HUES6 (cell line): Measurements from ENCODE around the gene TIAL1.

Experiments used
- H3K27ac ChIP-seq: 2 replicates; pipeline ENCODE4 v1.7.0; 2013; ENCODE audit warnings: low read depth, mild to moderate bottlenecking, low read length, inconsistent platforms
- H3K27me3 ChIP-seq: 2 replicates; pipeline ENCODE4 v1.6.1; 2013; ENCODE audit warnings: low read length; ENCODE audit not compliant: control insufficient read depth, insufficient read depth
- H3K36me3 ChIP-seq: 2 replicates; pipeline ENCODE4 v1.6.1; 2013; ENCODE audit warnings: low read length; ENCODE audit not compliant: control insufficient read depth, insufficient read depth
- H3K4me1 ChIP-seq: 2 replicates; pipeline ENCODE4 v1.6.1; 2013; ENCODE audit warnings: low read length; ENCODE audit not compliant: control insufficient read depth, insufficient read depth
- H3K4me3 ChIP-seq: 2 replicates; pipeline ENCODE4 v1.5.1; 2013; ENCODE audit warnings: low read depth, low read length
- H3K9ac ChIP-seq: one replicate; pipeline ENCODE4 v1.6.1; 2013; ENCODE audit warnings: mild to moderate bottlenecking, low read length
- H3K9me3 ChIP-seq: 2 replicates; pipeline ENCODE4 v1.6.1; 2013; ENCODE audit warnings: low read depth, low read length; ENCODE audit not compliant: control insufficient read depth, insufficient read depth

The TIAL1 gene

GRCh38 chr10:119611433-119611832 lies 14.7 kb upstream of the TIAL1 start:
- H3K36me3 ChIP-seq: no peaks in the 10 kb centered on the region
- no peak overlapping the region for H3K4me3 ChIP-seq
- H3K9me3 ChIP-seq: peaks cover 5% of the 10 kb centered on the region
- no peaks in the 10 kb centered on the region for H3K4me1 ChIP-seq
- no peak overlapping the region for H3K9ac ChIP-seq
- no peaks in the 10 kb centered on the region for H3K27me3 ChIP-seq
- no peak overlapping the region for H3K27ac ChIP-seq

GRCh38 chr10:119609516-119609915 lies 12.8 kb upstream of the TIAL1 start:
- Histone ChIP-seq H3K27ac (no peak overlapping the region), H3K9me3 (peaks cover 5% of the 10 kb centered on the region), H3K4me3 (no peak overlapping the region), H3K27me3 (no peaks in the 10 kb centered on the region), H3K9ac (no peak overlapping the region), H3K4me1 (no peaks in the 10 kb centered on the region), H3K36me3 (no peaks in the 10 kb centered on the region)

- Histone ChIP-seq H3K9me3 (peaks cover 5% of the 10 kb centered on the region), H3K9ac (no peak overlapping the region), H3K4me1 (no peaks in the 10 kb centered on the region), H3K27me3 (no peaks in the 10 kb centered on the region), H3K36me3 (no peaks in the 10 kb centered on the region), H3K4me3 (no peak overlapping the region), H3K27ac (no peak overlapping the region)
These were observed 11.8 kb upstream of the TIAL1 start for GRCh38 chr10:119608316-119609155.

GRCh38 chr10:119604468-119604867 lies 7.7 kb upstream of the TIAL1 start:
- Histone ChIP-seq H3K9ac (no peak overlapping the region), H3K27ac (no peak overlapping the region), H3K9me3 (no peaks in the 10 kb centered on the region), H3K4me3 (no peak overlapping the region), H3K4me1 (no peaks in the 10 kb centered on the region), H3K36me3 (no peaks in the 10 kb centered on the region), H3K27me3 (no peaks in the 10 kb centered on the region)

GRCh38 chr10:119602241-119603095 lies 5.7 kb upstream of the TIAL1 start:
- no peak overlapping the region for H3K9ac ChIP-seq
- H3K27ac ChIP-seq: no peak overlapping the region
- H3K36me3 ChIP-seq: no peaks in the 10 kb centered on the region
- H3K27me3 ChIP-seq: no peaks in the 10 kb centered on the region
- no peak overlapping the region for H3K4me3 ChIP-seq
- H3K9me3 ChIP-seq: peaks cover 7% of the 10 kb centered on the region; the same call in 1 of the 2 replicates
- peaks cover 4% of the 10 kb centered on the region; the same call in 1 of the 2 replicates for H3K4me1 ChIP-seq

GRCh38 chr10:119598397-119598796 lies 1.6 kb upstream of the TIAL1 start:
- Histone ChIP-seq H3K27me3 (no peaks in the 10 kb centered on the region), H3K9me3 (peaks cover 7% of the 10 kb centered on the region; the same call in 1 of the 2 replicates), H3K9ac (no peak overlapping the region), H3K27ac (no peak overlapping the region), H3K36me3 (peaks cover 7% of the 10 kb centered on the region; the same call in 1 of the 2 replicates), H3K4me3 (no peak overlapping the region), H3K4me1 (peaks cover 16% of the 10 kb centered on the region)

GRCh38 chr10:119597405-119598186 lies 832 bp upstream of the TIAL1 start:
- H3K27ac ChIP-seq: peak overlapping the region; percentile 37; the same call in 1 of the 2 replicates
- peaks cover 13% of the 10 kb centered on the region; the same call in 1 of the 2 replicates for H3K36me3 ChIP-seq
- peaks cover 16% of the 10 kb centered on the region for H3K4me1 ChIP-seq
- peak overlapping the region; percentile 41 for H3K9ac ChIP-seq
- H3K27me3 ChIP-seq: no peaks in the 10 kb centered on the region
- H3K9me3 ChIP-seq: peaks cover 7% of the 10 kb centered on the region; the same call in 1 of the 2 replicates
- H3K4me3 ChIP-seq: peak overlapping the region; percentile 88

- Histone ChIP-seq H3K4me1 (peaks cover 16% of the 10 kb centered on the region), H3K27ac (peak overlapping the region; percentile 80; the same call in 1 of the 2 replicates), H3K4me3 (peak overlapping the region; percentile 88), H3K9ac (peak overlapping the region; percentile 95), H3K9me3 (peaks cover 7% of the 10 kb centered on the region; the same call in 1 of the 2 replicates), H3K36me3 (peaks cover 18% of the 10 kb centered on the region), H3K27me3 (no peaks in the 10 kb centered on the region)
These were observed 868 bp downstream of the TIAL1 start for GRCh38 chr10:119595676-119596515.

GRCh38 chr10:119595134-119595675 lies 1.6 kb downstream of the TIAL1 start:
- H3K4me3 ChIP-seq: peak overlapping the region; percentile 88
- H3K27me3 ChIP-seq: no peaks in the 10 kb centered on the region
- peaks cover 16% of the 10 kb centered on the region for H3K4me1 ChIP-seq
- H3K36me3 ChIP-seq: peaks cover 19% of the 10 kb centered on the region
- peak overlapping the region; percentile 57 for H3K9ac ChIP-seq
- H3K9me3 ChIP-seq: peaks cover 7% of the 10 kb centered on the region; the same call in 1 of the 2 replicates
- peak overlapping the region; percentile 80; the same call in 1 of the 2 replicates for H3K27ac ChIP-seq
